A549 (cell line): Measurements from ENCODE around the gene TIMM44. TPM values are rescaled to one million over a fixed set of nuclear protein-coding genes. Genes with fewer than 3 reads are reported as not detected.

Experiments
- ATAC-seq, 2 experiments: fragments of 200-7000 bp in 1 of 2; fragments of >200 bp in 1 of 2; cut with Nextera tagmentation in 1 of 2; cut with Tn5 transposase in 1 of 2; 3 replicates each; pipeline versions ENCODE4 v1.8.0 to v1.9.1; 2018 to 2020; ENCODE audit warnings: mild to moderate bottlenecking in 1 of 2, moderate library complexity in 1 of 2
- CTCF ChIA-PET: fragments of 300-600 bp; sonication (Branson Sonifier 250); formaldehyde crosslinking; extraction: SDS; loops from one replicate; lab custom pipeline; 2021; ENCODE audit warnings: antibody characterized with exemption, inconsistent platforms; lab: Yijun Ruan, JAX
- POLR2A ChIA-PET: fragments of 350-600 bp; formaldehyde crosslinking; extraction: SDS; loops from one replicate; lab custom pipeline; 2021; ENCODE audit warnings: antibody characterized with exemption, inconsistent platforms; lab: Yijun Ruan, JAX
- DNase-seq, 2 experiments: peaks; one replicate each; pipeline versions ENCODE4 v3.0.0 to v3.0.0-alpha.2; 2011 to 2016; ENCODE audit warnings: low read depth in 1 of 2, low spot score in 1 of 2
- FAIRE-seq: peaks from 2 replicates; lab custom pipeline; 2011; peaks lifted over from hg19 to GRCh38; lab: Jason Lieb, UNC
- H3K27ac ChIP-seq, 2 experiments: fragments of >200 bp; sonication (Bioruptor Twin); formaldehyde crosslinking; 3 replicates each; pipeline ENCODE4 v1.5.1; 2016 to 2017
- H3K4me1 ChIP-seq: fragments of >200 bp; sonication (Bioruptor Twin); formaldehyde crosslinking; 3 replicates; pipeline ENCODE4 v1.6.1; 2016
- H3K4me2 ChIP-seq: fragments of >200 bp; sonication (Bioruptor Twin); formaldehyde crosslinking; 3 replicates; pipeline ENCODE4 v1.6.1; 2016
- H3K4me3 ChIP-seq: fragments of >200 bp; sonication (Bioruptor Twin); formaldehyde crosslinking; 3 replicates; pipeline ENCODE4 v1.5.1; 2016
- H3K9me3 ChIP-seq: fragments of >200 bp; sonication (Bioruptor Twin); formaldehyde crosslinking; 3 replicates; pipeline ENCODE4 v1.6.1; 2016
- ATOH8 ChIP-seq: fragments of 250-450 bp; sonication (Bioruptor Pico); IDR thresholded peaks from 2 replicates; pipeline ENCODE4 v1.5.0; 2020; ENCODE audit warnings: low read depth, mild to moderate bottlenecking, moderate library complexity
- CBX2 ChIP-seq: fragments of 200-600 bp; sonication (generic); IDR thresholded peaks from 2 replicates; pipeline ENCODE4 v1.6.1; 2016; ENCODE audit warnings: low read depth, mild to moderate bottlenecking, borderline replicate concordance
- CBX8 ChIP-seq: fragments of 200-600 bp; sonication (generic); IDR thresholded peaks from 2 replicates; pipeline ENCODE4 v1.6.1; 2016
- CEBPB ChIP-seq, 2 experiments: fragments of >200 bp in 1 of 2; sonication (Bioruptor Twin) in 1 of 2; formaldehyde crosslinking in 1 of 2; IDR thresholded peaks; 2 replicates each; pipeline ENCODE4 v1.6.1; 2012 to 2016
- CHD2 ChIP-seq: fragments of 150-350 bp; IDR thresholded peaks from 2 replicates; pipeline ENCODE4 v1.6.1; 2014; ENCODE audit warnings: low read length; ENCODE audit not compliant: partially characterized antibody
- CHD4 ChIP-seq: fragments of 200-600 bp; sonication (generic); IDR thresholded peaks from 2 replicates; pipeline ENCODE4 v1.6.1; 2016; ENCODE audit warnings: antibody characterized with exemption, mild to moderate bottlenecking, borderline replicate concordance
- E2F6 ChIP-seq: IDR thresholded peaks from 2 replicates; pipeline ENCODE4 v1.6.1; 2012; ENCODE audit warnings: low read depth, borderline replicate concordance
- EHF ChIP-seq: fragments of 250-450 bp; sonication (Bioruptor Pico); IDR thresholded peaks from 2 replicates; pipeline ENCODE4 v1.5.0; 2020; ENCODE audit warnings: mild to moderate bottlenecking
- EHMT2 ChIP-seq: fragments of 200-600 bp; sonication (generic); IDR thresholded peaks from 2 replicates; pipeline ENCODE4 v1.6.1; 2016; ENCODE audit warnings: antibody characterized with exemption, low read depth, mild to moderate bottlenecking, moderate library complexity
- EP300 ChIP-seq, 2 experiments: fragments of >200 bp; sonication (Bioruptor Twin); formaldehyde crosslinking; IDR thresholded peaks; 2 replicates in 1 of 2; 3 replicates in 1 of 2; pipeline ENCODE4 v1.6.1; 2016 to 2017
- ESRRA ChIP-seq: fragments of 150-350 bp; IDR thresholded peaks from 2 replicates; pipeline ENCODE4 v1.6.1; 2014; ENCODE audit warnings: mild to moderate bottlenecking, low read length, borderline replicate concordance
- FOSL2 ChIP-seq, 2 experiments: fragments of 450-650 bp in 1 of 2; fragments of >200 bp in 1 of 2; sonication (Bioruptor Twin) in 1 of 2; formaldehyde crosslinking; IDR thresholded peaks; 2 replicates each; pipeline versions ENCODE4 v1.5.0 to v1.6.1; 2016 to 2020; ENCODE audit warnings: mild to moderate bottlenecking in 1 of 2, moderate library complexity in 1 of 2
- FOXS1 ChIP-seq: fragments of 250-450 bp; sonication (Bioruptor Pico); IDR thresholded peaks from 2 replicates; pipeline ENCODE4 v1.5.0; 2020; ENCODE audit warnings: mild to moderate bottlenecking, moderate library complexity
- HES2 ChIP-seq: fragments of >200 bp; sonication (Bioruptor Twin); formaldehyde crosslinking; IDR thresholded peaks from 2 replicates; pipeline ENCODE4 v1.6.1; 2016
- HMGXB4 ChIP-seq: fragments of 250-450 bp; sonication (Bioruptor Pico); IDR thresholded peaks from 2 replicates; pipeline ENCODE4 v1.5.0; 2021; ENCODE audit warnings: mild to moderate bottlenecking, moderate library complexity, borderline replicate concordance
- HOXB5 ChIP-seq: fragments of 250-450 bp; sonication (Bioruptor Pico); IDR thresholded peaks from 2 replicates; pipeline ENCODE4 v1.5.0; 2020; ENCODE audit warnings: mild to moderate bottlenecking, moderate library complexity
- MAZ ChIP-seq: fragments of 150-350 bp; IDR thresholded peaks from 2 replicates; pipeline ENCODE4 v1.6.1; 2014; ENCODE audit warnings: antibody characterized with exemption, low read depth, low read length, borderline replicate concordance
- PHF8 ChIP-seq: fragments of 200-600 bp; sonication (generic); IDR thresholded peaks from 2 replicates; pipeline ENCODE4 v1.6.1; 2016; ENCODE audit warnings: low read depth, mild to moderate bottlenecking, antibody characterized with exemption, moderate library complexity, borderline replicate concordance
- POLR2A ChIP-seq: IDR thresholded peaks from 2 replicates; pipeline ENCODE4 v1.6.1; 2012; ENCODE audit warnings: mild to moderate bottlenecking, low read length
- RAD21 ChIP-seq, 2 experiments: fragments of >200 bp in 1 of 2; sonication (Bioruptor Twin) in 1 of 2; formaldehyde crosslinking in 1 of 2; IDR thresholded peaks in 1 of 2; conservative IDR thresholded peaks in 1 of 2; 2 replicates in 1 of 2; 3 replicates in 1 of 2; pipeline ENCODE4 v1.6.1; 2012 to 2018; ENCODE audit warnings: inconsistent platforms in 1 of 2
- ZC3H11A ChIP-seq: fragments of 450-650 bp; IDR thresholded peaks from 2 replicates; pipeline ENCODE4 v1.6.1; 2014; ENCODE audit warnings: antibody characterized with exemption, mild to moderate bottlenecking
- ZFP36 ChIP-seq: fragments of 450-650 bp; IDR thresholded peaks from 2 replicates; pipeline ENCODE4 v1.6.1; 2014; ENCODE audit warnings: borderline replicate concordance; ENCODE audit not compliant: partially characterized antibody
- ZNF302 ChIP-seq: fragments of 250-450 bp; sonication (Bioruptor Pico); IDR thresholded peaks from 2 replicates; pipeline ENCODE4 v1.9.0; 2021; ENCODE audit warnings: inconsistent platforms, mild to moderate bottlenecking, moderate library complexity
- WGBS: methylation state at CpG from one replicate; pipeline ENCODE4 v1.1.6; 2017; ENCODE audit errors: missing lambda C conversion rate; 5-methylcytosine and 5-hydroxymethylcytosine counted together
- polyA plus RNA-seq, 4 experiments: library from polyadenylated mRNA; depleted of rRNA in 3 of 4; stranded (reverse); fragments of >200 nt; fragmentation: RNase III in 1 of 4; extraction: RNeasy Plus Mini Kit Qiagen cat#74134 plus additional on column Dnase treatment in 1 of 4; gene quantifications; 2 replicates in 3 of 4; 3 replicates in 1 of 4; pipeline ENCODE4 v1.2.3, GENCODE V29; 2011 to 2017
- TF ChIP-seq, protein P1 (sequence below): fragments of >200 bp; sonication (Bioruptor Twin); formaldehyde crosslinking; IDR thresholded peaks from 3 replicates; pipeline ENCODE4 v1.6.1; 2016
- TF ChIP-seq, protein P2 (sequence below): IDR thresholded peaks from 2 replicates; pipeline ENCODE4 v1.6.1; 2012
- TF ChIP-seq, protein P3 (sequence below): fragments of 450-650 bp; IDR thresholded peaks from 2 replicates; pipeline ENCODE4 v1.6.1; 2014; ENCODE audit warnings: antibody characterized with exemption

TIMM44 gene
- polyA plus RNA-seq, 2 of the 4 experiments (the other 2 are of a cell fraction): 29.7 to 53.2 TPM

GRCh38 chr19:7900931-7901330 lies 42.5 kb downstream of the TIMM44 start:
- FAIRE-seq (no peak), ATAC-seq (no peak), DNase-seq (no peak)
- Histone ChIP-seq H3K27ac (no peak overlapping the region), H3K4me2 (no peak overlapping the region), H3K4me3 (no peak overlapping the region), H3K4me1 (peaks cover 8% of the 10 kb centered on the region), H3K9me3 (no peaks in the 10 kb centered on the region)
- WGBS: 92% methylated on average over 3 of the region's 3 CpGs
- ChIA-PET CTCF (interaction anchor here (1.2 to 3.3 kb wide), 6 partner anchors 12 to 48 kb away, joined by 3 to 13 read pairs (median 7); partner anchors contain the start of gene LRRC8E), POLR2A (interaction anchor here (1.8 kb wide), 1 partner anchor 8 kb away, joined by 4 read pairs; no protein-coding TSS in a partner anchor)
- TF ChIP-seq, protein P1, sequence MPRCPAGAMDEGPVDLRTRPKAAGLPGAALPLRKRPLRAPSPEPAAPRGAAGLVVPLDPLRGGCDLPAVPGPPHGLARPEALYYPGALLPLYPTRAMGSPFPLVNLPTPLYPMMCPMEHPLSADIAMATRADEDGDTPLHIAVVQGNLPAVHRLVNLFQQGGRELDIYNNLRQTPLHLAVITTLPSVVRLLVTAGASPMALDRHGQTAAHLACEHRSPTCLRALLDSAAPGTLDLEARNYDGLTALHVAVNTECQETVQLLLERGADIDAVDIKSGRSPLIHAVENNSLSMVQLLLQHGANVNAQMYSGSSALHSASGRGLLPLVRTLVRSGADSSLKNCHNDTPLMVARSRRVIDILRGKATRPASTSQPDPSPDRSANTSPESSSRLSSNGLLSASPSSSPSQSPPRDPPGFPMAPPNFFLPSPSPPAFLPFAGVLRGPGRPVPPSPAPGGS: no peak
- TF ChIP-seq EHMT2 (no peak), EHF (CRISPR knock-in tag) (no peak), PHF8 (no peak)

- TF ChIP-seq FOSL2 (IDR thresholded peaks at IDR 0.05): no peak
- no peak for TF ChIP-seq FOSL2 (CRISPR knock-in tag; IDR thresholded peaks at IDR 0.05)
- no peak for TF ChIP-seq E2F6
- TF ChIP-seq ZNF302 (CRISPR knock-in tag): no peak
- TF ChIP-seq, protein P2, sequence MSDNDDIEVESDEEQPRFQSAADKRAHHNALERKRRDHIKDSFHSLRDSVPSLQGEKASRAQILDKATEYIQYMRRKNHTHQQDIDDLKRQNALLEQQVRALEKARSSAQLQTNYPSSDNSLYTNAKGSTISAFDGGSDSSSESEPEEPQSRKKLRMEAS: no peak
- no peak for TF ChIP-seq CEBPB (IDR thresholded peaks at IDR 0.05)
- TF ChIP-seq ZC3H11A: no peak
- TF ChIP-seq CHD2: no peak
- TF ChIP-seq CBX2: no peak
- TF ChIP-seq HOXB5: no peak
- no peak for TF ChIP-seq FOXS1
- TF ChIP-seq RAD21 (conservative IDR thresholded peaks at IDR 0.05 in 1 of 2, IDR thresholded peaks at IDR 0.05 in 1 of 2): no peak
- TF ChIP-seq ZFP36: no peak
- ChIA-PET POLR2A (no interaction called here), CTCF (interaction anchor here (0.7 to 3.3 kb wide), 6 partner anchors 8 to 47 kb away, joined by 3 to 13 read pairs (median 6); partner anchors contain the start of gene LRRC8E)
- Histone ChIP-seq H3K27ac (no peak overlapping the region), H3K4me2 (no peak overlapping the region), H3K4me3 (no peak overlapping the region), H3K4me1 (peaks cover 7% of the 10 kb centered on the region), H3K9me3 (no peaks in the 10 kb centered on the region)
- 92% methylated on average over 9 of the region's 21 CpGs for WGBS
- no peak for DNase-seq
- FAIRE-seq: no peak
- no peak for ATAC-seq
Observed at GRCh38 chr19:7900401-7900870, 43.0 kb downstream of the TIMM44 start.

- FAIRE-seq (no peak), ATAC-seq (no peak), DNase-seq (no peak)
- CTCF ChIA-PET: interaction anchor here (0.5 to 3.3 kb wide), 8 partner anchors 9 to 47 kb away, joined by 3 to 13 read pairs (median 4); partner anchors contain the start of gene LRRC8E
- no peak overlapping the region for H3K27ac ChIP-seq
- H3K4me1 ChIP-seq: peaks cover 2% of the 10 kb centered on the region; the same call in 2 of the 3 replicates
- 94% methylated on average over 16 of the region's 34 CpGs for WGBS
- no peaks in the 10 kb centered on the region for H3K9me3 ChIP-seq
- H3K4me3 ChIP-seq: no peak overlapping the region
- H3K4me2 ChIP-seq: no peak overlapping the region
- POLR2A ChIA-PET: no interaction called here
- no peak for TF ChIP-seq ATOH8 (CRISPR knock-in tag)
- no peak for TF ChIP-seq CHD4
- no peak for TF ChIP-seq ESRRA
- TF ChIP-seq EP300 (IDR thresholded peaks at IDR 0.05): no peak
- TF ChIP-seq HMGXB4 (CRISPR knock-in tag): no peak
- no peak for TF ChIP-seq ZC3H11A
- TF ChIP-seq CBX2: no peak
- no peak for TF ChIP-seq PHF8
- TF ChIP-seq CEBPB (IDR thresholded peaks at IDR 0.05): no peak
- no peak for TF ChIP-seq POLR2A
- no peak for TF ChIP-seq CBX8
- no peak for TF ChIP-seq HES2
- no peak for TF ChIP-seq MAZ
- TF ChIP-seq, protein P3, sequence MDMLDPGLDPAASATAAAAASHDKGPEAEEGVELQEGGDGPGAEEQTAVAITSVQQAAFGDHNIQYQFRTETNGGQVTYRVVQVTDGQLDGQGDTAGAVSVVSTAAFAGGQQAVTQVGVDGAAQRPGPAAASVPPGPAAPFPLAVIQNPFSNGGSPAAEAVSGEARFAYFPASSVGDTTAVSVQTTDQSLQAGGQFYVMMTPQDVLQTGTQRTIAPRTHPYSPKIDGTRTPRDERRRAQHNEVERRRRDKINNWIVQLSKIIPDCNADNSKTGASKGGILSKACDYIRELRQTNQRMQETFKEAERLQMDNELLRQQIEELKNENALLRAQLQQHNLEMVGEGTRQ: no peak
Observed at GRCh38 chr19:7899751-7900378, 43.6 kb downstream of the TIMM44 start.
